Immature natural killer cell (primary cell): ENCODE data around the gene TRIOBP. TPM values are rescaled to one million over a fixed set of nuclear protein-coding genes. Genes with fewer than 3 reads are reported as not detected.
A peak's percentile ranks its signal among the peaks of the same experiment; 100 is the strongest.
"Not testable (repeated sequence)": the region's sequence is repeated elsewhere in the genome, so short reads cannot be mapped to it uniquely, and the experiment has no call there.

Source experiments
- DNase-seq, 3 donors: peaks; one replicate each; pipeline ENCODE4 v3.0.0; 2022; ENCODE audit warnings: mixed read lengths in 1 of 3
- H3K27ac Mint-ChIP-seq, 6 donors: one replicate each; pipeline ENCODE4 v1.8.0; 2020; ENCODE audit warnings: mixed read lengths in 6 of 6, mild to moderate bottlenecking in 5 of 6, inconsistent platforms in 4 of 6, moderate library complexity in 3 of 6
- H3K27me3 Mint-ChIP-seq, 3 donors: one replicate each; pipeline ENCODE4 v1.8.0; 2020 to 2021; ENCODE audit warnings: low read depth in 3 of 3, mild to moderate bottlenecking in 3 of 3, mixed read lengths in 3 of 3, moderate library complexity in 3 of 3, inconsistent platforms in 1 of 3
- H3K36me3 Mint-ChIP-seq, 3 donors: one replicate each; pipeline ENCODE4 v1.8.0; 2020; ENCODE audit warnings: mixed read lengths in 3 of 3, inconsistent platforms in 2 of 3, mild to moderate bottlenecking in 2 of 3
- H3K4me1 Mint-ChIP-seq, 2 donors: one replicate each; pipeline ENCODE4 v1.8.0; 2020; ENCODE audit warnings: inconsistent platforms in 2 of 2, mild to moderate bottlenecking in 2 of 2, mixed read lengths in 2 of 2, moderate library complexity in 1 of 2
- H3K4me3 Mint-ChIP-seq, 5 donors: one replicate each; pipeline ENCODE4 v1.8.0; 2020; ENCODE audit warnings: mild to moderate bottlenecking in 5 of 5, mixed read lengths in 5 of 5, inconsistent platforms in 3 of 5, moderate library complexity in 3 of 5
- H3K9me3 Mint-ChIP-seq, 6 donors: one replicate each; pipeline ENCODE4 v1.8.0; 2020; ENCODE audit warnings: mild to moderate bottlenecking in 6 of 6, mixed read lengths in 6 of 6, inconsistent platforms in 4 of 6, moderate library complexity in 3 of 6
- polyA plus RNA-seq, 3 donors: library from polyadenylated mRNA; unstranded; fragments of 300-500 nt; fragmentation: Illumina TruSeq; gene quantifications; one replicate each; pipeline ENCODE4 v1.2.3, GENCODE V29; 2021

The TRIOBP gene
- 10 to 100 TPM; 15.0 to 22.4 (median 20.8) TPM for polyA plus RNA-seq

DNA sequence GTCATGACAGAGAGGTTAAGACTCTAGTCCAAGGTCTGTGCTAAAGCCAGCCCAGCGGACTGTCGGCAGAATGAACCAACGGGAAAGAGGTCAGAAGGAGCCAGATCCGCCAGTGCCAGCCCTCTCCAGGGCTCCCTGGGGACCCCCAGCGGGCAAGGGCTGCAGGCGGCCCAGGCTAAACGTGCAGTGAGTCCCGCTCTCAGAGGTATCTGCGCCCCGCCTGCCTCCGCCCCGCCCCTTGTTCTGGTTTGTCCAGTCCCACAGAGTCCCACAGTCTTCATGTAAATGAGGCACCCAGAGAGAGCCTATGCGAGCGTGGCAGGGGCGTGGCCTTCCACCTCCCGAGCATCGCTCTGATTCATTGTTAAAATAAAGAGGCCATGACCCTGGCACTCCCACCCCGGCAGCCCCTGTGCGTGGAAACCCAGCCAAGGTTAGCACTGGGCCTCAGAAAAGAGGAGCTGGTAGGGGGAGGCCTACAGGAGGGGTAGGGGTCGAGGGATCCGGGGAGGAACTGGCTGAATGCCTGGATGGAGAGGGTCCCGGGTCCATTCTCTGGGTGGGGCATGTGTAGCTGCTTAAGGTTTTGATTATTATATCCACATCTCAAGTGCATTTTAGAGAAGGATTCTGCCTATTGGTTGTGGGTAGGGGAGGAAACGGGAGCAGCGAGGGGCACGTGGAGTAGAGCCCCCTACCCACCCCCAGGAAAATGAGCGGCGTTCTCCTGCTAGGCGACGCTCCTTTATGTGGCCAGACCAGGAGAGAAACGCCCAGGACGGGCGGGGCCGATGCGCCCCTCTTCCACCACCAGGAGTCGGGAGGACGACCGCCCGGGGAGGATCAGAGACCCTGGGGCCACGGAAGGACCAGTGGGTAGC, at the start of gene TRIOBP:
Gene TRIOBP (plus strand): TSS at position 392 of the 881 bp plus-strand sequence. CDS start 4,318 bp downstream, outside the sequence.
- peak within 1 kb of the TSS; percentile 30 to 78 (median 53) for H3K4me3 Mint-ChIP-seq
- peak within 1 kb of the TSS in 1 of 6 donors; percentile 61 for H3K27ac Mint-ChIP-seq
- peaks cover 7 to 16% (median 8%) of the 10 kb centered on the region in 3 donors for H3K36me3 Mint-ChIP-seq
- H3K4me1 Mint-ChIP-seq, result peaks cover 22 to 30% of the 10 kb centered on the region in 2 donors
- DNase-seq, result peak; percentile 81 to 86 (median 85)
- peaks cover 0 to 1% (median 0%) of the 10 kb centered on the region in 3 donors for H3K27me3 Mint-ChIP-seq
- H3K9me3 Mint-ChIP-seq, result no peaks in the 10 kb centered on the region

DNA sequence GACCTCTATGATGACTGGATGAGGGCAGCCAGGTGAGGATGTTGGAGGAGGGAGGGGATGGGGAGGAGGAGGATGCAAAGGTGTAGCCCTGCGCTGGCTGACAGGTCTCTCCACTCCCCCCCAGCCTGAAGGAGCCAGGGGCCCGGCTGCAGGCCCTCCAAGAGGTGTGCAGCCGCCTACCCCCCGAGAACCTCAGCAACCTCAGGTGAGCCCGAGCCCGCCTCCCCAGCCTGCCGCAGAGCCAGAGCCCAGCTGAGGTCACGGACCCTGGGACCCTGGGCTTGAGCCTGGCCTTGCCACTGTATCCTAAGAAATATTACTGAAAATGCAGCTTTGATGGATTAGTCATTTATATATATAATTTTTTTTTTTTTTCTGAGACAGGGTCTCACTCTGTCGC, 49.5 kb upstream of the TRIOBP start:
- Mint-ChIP-seq H3K27ac (no peak overlapping the region), H3K4me3 (no peak overlapping the region), H3K36me3 (peaks cover 3 to 30% (median 12%) of the 10 kb centered on the region in 3 donors), H3K4me1 (peaks cover 16 to 20% of the 10 kb centered on the region in 2 donors), H3K9me3 (no peaks in the 10 kb centered on the region), H3K27me3 (peaks cover 0 to 5% (median 0%) of the 10 kb centered on the region in 3 donors)
- no peak for DNase-seq

DNA sequence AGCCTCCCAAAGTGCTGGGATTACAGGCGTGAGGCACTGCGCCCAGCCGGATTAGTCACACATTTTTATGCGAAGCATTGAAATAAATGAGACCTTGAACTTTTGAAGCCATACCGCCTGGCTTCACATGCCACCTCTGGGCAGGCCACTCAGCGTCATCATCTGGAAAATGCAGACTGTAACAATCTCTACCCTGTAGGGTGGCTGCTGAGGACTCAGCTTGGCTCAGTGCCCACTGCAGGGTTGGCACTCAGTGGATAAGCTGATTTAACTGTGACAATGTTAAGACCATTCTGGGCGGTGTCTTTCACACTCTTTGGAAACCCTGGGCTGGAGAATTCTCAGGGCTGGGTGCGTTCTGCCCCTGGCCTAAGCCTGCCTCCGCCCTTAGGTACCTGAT, 48.9 kb upstream of the TRIOBP start:
- DNase-seq, result no peak
- no peaks in the 10 kb centered on the region for H3K9me3 Mint-ChIP-seq
- peaks cover 0 to 5% (median 0%) of the 10 kb centered on the region in 3 donors for H3K27me3 Mint-ChIP-seq
- H3K36me3 Mint-ChIP-seq, result peaks cover 3 to 30% (median 12%) of the 10 kb centered on the region in 3 donors
- H3K4me3 Mint-ChIP-seq, result no peak overlapping the region
- no peak overlapping the region for H3K27ac Mint-ChIP-seq
- peaks cover 10 to 16% of the 10 kb centered on the region in 2 donors for H3K4me1 Mint-ChIP-seq

- DNase-seq, result no peak
- peaks cover 0 to 23% (median 7%) of the 10 kb centered on the region in 3 donors for H3K36me3 Mint-ChIP-seq
- H3K4me1 Mint-ChIP-seq, result peaks cover 0 to 6% of the 10 kb centered on the region in 2 donors
- no peak overlapping the region for H3K4me3 Mint-ChIP-seq
- no peak overlapping the region for H3K27ac Mint-ChIP-seq
- no peaks in the 10 kb centered on the region for H3K9me3 Mint-ChIP-seq
- peaks cover 0 to under 1% (median under 1%) of the 10 kb centered on the region in 3 donors for H3K27me3 Mint-ChIP-seq
Observed at GRCh38 chr22:37650463-37651136, 46.2 kb upstream of the TRIOBP start.

DNA sequence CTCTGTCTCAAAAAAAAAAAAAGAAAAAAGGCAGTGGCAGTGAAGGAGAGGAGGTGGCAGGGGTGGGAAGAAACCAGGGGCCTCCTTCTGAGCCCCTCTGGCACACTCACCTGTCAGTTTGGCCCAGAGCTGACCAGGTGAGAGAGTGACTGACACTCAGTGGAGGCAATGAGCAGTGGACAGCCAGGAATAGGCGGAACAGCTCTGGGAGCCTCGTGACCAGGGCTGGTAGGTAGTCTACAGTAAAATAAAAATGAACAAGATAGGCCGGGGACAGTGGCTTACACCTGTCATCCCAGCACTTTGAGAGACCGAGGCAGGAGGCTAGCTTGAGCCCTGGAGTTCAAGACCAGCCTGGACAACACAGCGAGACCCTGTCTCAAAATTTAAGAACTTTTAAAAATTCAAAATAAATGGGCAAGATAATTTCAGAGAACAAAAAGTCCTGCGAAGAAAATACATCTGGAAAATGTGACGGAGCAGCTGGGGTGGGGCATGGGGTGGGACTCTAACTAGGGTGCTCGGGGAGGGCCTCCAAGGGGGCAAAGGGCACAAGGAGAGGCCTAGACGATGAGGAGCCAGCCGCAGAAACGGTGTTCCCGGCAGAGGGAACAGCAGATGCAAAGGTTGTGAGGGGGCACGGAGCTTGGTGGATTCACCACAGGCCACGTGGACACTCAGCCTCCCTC, 42.1 kb upstream of the TRIOBP start:
- H3K4me1 Mint-ChIP-seq, result peaks cover 16 to 21% of the 10 kb centered on the region in 2 donors
- DNase-seq, result no peak
- peaks cover 0 to 10% (median 3%) of the 10 kb centered on the region in 3 donors for H3K36me3 Mint-ChIP-seq
- H3K4me3 Mint-ChIP-seq, result no peak overlapping the region
- peak overlapping the region in 2 of 6 donors; percentile 65 to 78 for H3K27ac Mint-ChIP-seq
- no peaks in the 10 kb centered on the region for H3K9me3 Mint-ChIP-seq
- H3K27me3 Mint-ChIP-seq, result peaks cover 3 to 6% (median 6%) of the 10 kb centered on the region in 3 donors

GRCh38 chr22:37655252-37655563, 41.6 kb upstream of the TRIOBP start:
- no peaks in the 10 kb centered on the region for H3K9me3 Mint-ChIP-seq

GRCh38 chr22:37656583-37656982, 40.3 kb upstream of the TRIOBP start:
- not testable (repeated sequence) for H3K36me3 Mint-ChIP-seq, H3K27me3 Mint-ChIP-seq, DNase-seq, H3K4me3 Mint-ChIP-seq, H3K9me3 Mint-ChIP-seq
- Mint-ChIP-seq H3K4me1 (peaks cover 35 to 39% of the 10 kb centered on the region in 2 donors), H3K27ac (peak overlapping the region in 4 of 6 donors; percentile 67 to 81 (median 72))

More at GRCh38 chr22:37655252-37655563, 41.6 kb upstream of the TRIOBP start:
- Mint-ChIP-seq H3K4me3 (no peak overlapping the region), H3K27me3 (peaks cover 3 to 6% (median 6%) of the 10 kb centered on the region in 3 donors), H3K27ac (no peak overlapping the region), H3K4me1 (peaks cover 21 to 26% of the 10 kb centered on the region in 2 donors), H3K36me3 (peaks cover 0 to 7% (median 3%) of the 10 kb centered on the region in 3 donors)
- no peak for DNase-seq

DNA sequence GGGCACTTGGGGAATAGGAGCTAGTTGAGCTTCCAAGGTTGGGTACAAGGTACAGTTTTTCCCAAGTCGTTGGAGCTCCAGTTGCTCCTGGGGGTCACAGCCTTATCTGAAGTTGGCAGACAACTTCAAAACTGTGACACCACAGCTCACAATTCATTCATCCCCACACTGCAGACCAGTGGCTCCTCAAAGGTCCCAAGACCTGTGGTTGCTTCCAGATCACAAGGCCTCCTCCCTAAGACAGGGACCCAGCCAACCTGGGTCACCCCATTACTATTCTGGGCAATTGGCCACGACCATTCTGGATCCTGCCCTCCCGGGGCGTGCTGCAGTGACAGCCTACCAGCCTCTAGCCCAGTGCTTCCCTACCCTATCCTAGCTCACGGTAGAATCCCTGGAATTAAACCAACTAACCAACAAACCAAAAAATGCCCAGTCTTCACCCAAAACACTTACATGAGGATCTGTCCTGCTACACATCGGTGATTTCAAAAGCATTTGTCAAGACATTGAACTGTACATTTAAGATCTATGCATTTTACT, 39.2 kb upstream of the TRIOBP start:
- Mint-ChIP-seq H3K27ac (peak overlapping the region; percentile 86 to 97 (median 94)), H3K4me3 (peak overlapping the region; percentile 84 to 91 (median 89)), H3K36me3 (peaks cover 0 to 3% (median 3%) of the 10 kb centered on the region in 3 donors), H3K9me3 (no peaks in the 10 kb centered on the region), H3K27me3 (peaks cover 3 to 6% (median 6%) of the 10 kb centered on the region in 3 donors), H3K4me1 (peaks cover 41 to 44% of the 10 kb centered on the region in 2 donors)
- no peak for DNase-seq

DNA sequence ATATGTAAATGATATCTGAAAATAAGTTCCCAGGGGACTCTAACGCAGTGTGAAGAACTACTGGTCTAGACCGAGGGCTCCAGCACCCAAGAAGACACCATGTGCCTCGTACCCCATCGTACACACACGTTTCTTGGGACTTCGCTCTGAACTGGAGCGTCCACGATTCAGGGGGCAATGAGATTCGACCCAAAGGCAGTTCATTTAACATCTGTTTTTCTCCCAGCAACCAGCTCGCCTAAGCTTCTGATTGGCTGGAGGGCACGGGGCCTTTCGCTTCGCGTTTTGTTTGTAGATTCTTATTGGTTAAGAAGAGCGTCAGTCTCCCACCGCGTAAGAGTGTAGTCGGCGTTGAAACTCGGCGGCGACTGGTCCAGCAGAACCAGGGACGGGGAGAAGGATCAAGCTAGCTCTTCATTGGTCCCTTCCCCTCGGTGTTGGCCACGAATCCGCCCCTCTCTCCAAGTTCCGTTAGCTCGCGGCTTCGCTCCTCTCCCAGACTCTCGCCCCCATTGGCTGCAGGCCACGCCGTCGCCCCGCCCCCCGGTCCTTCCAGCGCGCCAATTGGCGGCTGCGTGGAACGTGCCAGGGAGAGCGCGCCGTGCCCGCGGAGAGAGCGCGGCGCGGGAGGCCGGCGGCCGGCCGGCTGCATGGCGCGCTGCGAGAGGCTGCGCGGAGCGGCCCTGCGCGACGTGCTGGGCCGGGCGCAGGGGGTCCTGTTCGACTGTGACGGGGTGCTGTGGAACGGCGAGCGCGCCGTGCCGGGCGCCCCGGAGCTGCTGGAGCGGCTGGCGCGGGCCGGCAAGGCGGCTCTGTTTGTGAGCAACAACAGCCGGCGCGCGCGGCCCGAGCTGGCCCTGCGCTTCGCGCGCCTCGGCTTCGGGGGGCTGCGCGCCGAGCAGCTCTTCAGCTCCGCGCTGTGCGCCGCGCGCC, 38.4 kb upstream of the TRIOBP start, which contains the start of gene PDXP:
Gene PDXP (plus strand): TSS at position 591 of the 933 bp plus-strand sequence. CDS start 60 bp downstream, at position 651.
- DNase-seq, result peak; percentile 99
- peak within 1 kb of the TSS; percentile 84 to 91 (median 89) for H3K4me3 Mint-ChIP-seq
- H3K27ac Mint-ChIP-seq, result peak within 1 kb of the TSS; percentile 86 to 97 (median 94)
- H3K36me3 Mint-ChIP-seq, result peaks cover 0 to 3% (median 3%) of the 10 kb centered on the region in 3 donors
- H3K9me3 Mint-ChIP-seq, result no peaks in the 10 kb centered on the region
- H3K27me3 Mint-ChIP-seq, result peaks cover 3 to 7% (median 6%) of the 10 kb centered on the region in 3 donors
- H3K4me1 Mint-ChIP-seq, result peaks cover 41 to 42% of the 10 kb centered on the region in 2 donors

DNA sequence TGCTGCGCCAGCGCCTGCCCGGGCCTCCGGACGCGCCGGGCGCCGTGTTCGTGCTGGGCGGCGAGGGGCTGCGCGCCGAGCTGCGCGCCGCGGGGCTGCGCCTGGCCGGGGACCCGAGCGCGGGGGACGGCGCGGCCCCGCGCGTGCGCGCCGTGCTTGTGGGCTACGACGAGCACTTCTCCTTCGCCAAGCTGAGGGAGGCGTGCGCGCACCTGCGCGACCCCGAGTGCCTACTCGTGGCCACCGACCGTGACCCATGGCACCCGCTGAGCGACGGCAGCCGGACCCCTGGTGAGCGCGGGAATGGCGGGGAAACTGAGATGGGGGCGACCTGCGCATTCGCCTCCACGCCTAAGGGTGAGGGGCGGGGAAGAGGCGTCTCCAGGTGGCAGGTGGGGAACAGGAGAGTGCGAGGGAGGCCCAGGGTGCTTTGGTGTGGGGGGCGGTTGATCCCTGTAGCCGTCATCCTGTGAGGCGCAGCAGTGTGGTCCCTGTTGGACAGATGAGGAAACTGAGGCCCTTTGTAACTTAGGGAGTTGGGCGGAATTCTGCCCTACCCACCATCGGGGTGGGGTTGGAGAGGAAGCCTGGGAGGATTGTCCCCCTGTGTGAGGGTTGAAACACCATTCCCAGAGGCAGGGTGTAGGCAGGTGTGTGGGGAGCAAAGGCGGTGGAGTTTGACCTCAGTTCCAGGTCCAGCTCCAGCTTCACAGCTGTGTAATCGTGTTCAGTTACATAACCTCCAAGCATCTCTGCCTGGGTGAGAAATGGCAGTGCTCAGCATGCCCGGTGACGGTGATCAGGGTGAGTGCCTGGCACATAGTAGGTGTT, 37.6 kb upstream of the TRIOBP start:
- Mint-ChIP-seq H3K27ac (peak overlapping the region in 4 of 6 donors; percentile 27 to 69 (median 46)), H3K4me3 (peak overlapping the region; percentile 73 to 85 (median 79)), H3K27me3 (peaks cover 3 to 8% (median 6%) of the 10 kb centered on the region in 3 donors), H3K36me3 (no peaks in the 10 kb centered on the region), H3K9me3 (no peaks in the 10 kb centered on the region), H3K4me1 (peaks cover 41 to 42% of the 10 kb centered on the region in 2 donors)
- no peak for DNase-seq

DNA sequence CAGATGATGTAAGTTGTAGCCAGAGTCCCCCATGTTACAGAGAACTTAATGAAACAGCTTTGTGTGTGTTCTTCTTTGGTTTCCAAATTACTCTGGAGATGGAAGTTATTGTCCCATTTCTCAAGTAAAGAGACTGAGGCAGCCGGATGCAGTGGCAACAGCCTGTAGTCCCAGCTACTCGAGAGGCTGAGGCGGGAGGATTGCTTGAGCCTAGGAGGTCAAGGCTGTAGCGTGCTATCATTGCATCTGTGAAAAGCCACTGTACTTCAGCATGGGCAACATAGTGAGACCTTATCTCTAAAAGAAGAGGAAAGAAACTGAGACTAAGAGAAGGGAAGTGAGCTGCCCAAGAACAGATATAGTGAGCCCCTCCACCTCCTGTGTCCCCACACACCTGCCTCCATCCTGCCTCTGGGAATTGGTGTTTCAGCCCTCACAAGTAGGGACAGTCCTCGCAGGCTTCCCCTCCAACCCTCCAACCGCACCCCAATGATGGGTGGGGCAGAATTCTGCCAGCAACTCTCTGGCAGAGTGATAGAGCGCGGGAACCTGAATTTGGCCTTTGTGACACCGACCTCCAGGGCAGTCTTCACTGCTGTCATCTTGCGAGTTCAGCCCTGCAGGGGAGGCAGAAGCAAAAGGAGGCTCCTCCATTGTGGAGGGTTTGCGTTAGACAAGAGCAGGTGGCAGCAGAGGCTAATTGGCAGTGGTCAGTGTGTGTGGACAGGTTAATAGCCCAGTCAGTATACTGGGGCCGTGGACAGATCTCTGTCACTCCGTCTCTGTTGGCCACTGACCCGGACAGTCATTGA, 36.7 kb upstream of the TRIOBP start:
- no peak for DNase-seq
- H3K27ac Mint-ChIP-seq, result peak overlapping the region in 4 of 6 donors; percentile 53 to 78 (median 67)
- peaks cover 41 to 43% of the 10 kb centered on the region in 2 donors for H3K4me1 Mint-ChIP-seq
- no peaks in the 10 kb centered on the region for H3K9me3 Mint-ChIP-seq
- no peaks in the 10 kb centered on the region for H3K36me3 Mint-ChIP-seq
- H3K27me3 Mint-ChIP-seq, result peaks cover 3 to 8% (median 6%) of the 10 kb centered on the region in 3 donors
- peak overlapping the region; percentile 73 to 85 (median 79) for H3K4me3 Mint-ChIP-seq
